Esophagus squamous epithelium (tissue), 4 donors: ENCODE data around the gene MRPL43.

Experiments
- POLR2A ChIP-seq, 4 donors: fragments of 450-650 bp; IDR thresholded peaks; one replicate each; pipeline ENCODE4 v1.6.1; 2017; ENCODE audit warnings: antibody characterized with exemption in 4 of 4, mild to moderate bottlenecking in 4 of 4, moderate library complexity in 3 of 4
- TF ChIP-seq, protein P1 (sequence below), 6 experiments: fragments of 450-650 bp in 4 of 6; fragments of 200-600 bp in 2 of 6; sonication (generic) in 2 of 6; IDR thresholded peaks; one replicate each; pipeline ENCODE4 v1.5.1; 2016 to 2019; ENCODE audit warnings: antibody characterized with exemption in 6 of 6, mild to moderate bottlenecking in 4 of 6, moderate library complexity in 4 of 6

DNA sequence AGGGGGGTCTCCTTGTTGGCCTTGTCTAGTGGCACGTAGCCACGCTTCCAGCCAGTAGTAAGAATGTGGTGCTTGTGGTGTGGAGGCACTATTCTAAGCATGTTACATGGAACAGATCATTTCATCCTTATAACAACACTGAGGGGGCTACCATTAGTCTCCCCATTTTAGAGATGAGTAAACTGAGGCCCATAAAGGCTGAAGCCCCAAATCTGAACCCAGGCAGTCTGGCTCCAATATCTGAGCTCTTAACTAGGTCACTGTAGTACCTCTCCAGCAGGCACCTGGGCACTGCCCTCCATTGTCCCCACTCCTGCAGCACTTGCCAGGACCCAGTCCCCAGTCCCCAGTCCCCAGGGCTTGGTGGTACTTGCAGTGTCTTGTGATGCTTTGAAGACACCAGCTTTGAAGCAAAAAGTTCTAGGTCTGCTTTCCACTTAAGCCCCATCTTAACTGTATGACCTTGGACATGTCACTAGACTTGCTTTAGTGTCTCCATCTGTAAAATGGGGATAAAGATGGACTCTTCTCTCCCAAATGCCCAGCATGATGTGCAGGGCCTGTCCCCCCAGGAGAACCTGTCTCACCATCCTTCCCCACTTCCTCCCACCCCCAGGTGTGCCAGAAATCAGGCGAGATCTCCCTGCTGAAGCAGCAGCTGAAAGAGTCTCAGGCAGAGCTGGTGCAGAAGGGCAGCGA is 18.7 kb upstream of the MRPL43 start:
- no peak for TF ChIP-seq POLR2A (IDR thresholded peaks at IDR 0.05)
- TF ChIP-seq, protein P1, sequence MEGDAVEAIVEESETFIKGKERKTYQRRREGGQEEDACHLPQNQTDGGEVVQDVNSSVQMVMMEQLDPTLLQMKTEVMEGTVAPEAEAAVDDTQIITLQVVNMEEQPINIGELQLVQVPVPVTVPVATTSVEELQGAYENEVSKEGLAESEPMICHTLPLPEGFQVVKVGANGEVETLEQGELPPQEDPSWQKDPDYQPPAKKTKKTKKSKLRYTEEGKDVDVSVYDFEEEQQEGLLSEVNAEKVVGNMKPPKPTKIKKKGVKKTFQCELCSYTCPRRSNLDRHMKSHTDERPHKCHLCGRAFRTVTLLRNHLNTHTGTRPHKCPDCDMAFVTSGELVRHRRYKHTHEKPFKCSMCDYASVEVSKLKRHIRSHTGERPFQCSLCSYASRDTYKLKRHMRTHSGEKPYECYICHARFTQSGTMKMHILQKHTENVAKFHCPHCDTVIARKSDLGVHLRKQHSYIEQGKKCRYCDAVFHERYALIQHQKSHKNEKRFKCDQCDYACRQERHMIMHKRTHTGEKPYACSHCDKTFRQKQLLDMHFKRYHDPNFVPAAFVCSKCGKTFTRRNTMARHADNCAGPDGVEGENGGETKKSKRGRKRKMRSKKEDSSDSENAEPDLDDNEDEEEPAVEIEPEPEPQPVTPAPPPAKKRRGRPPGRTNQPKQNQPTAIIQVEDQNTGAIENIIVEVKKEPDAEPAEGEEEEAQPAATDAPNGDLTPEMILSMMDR (IDR thresholded peaks at IDR 0.05): no peak
